Measurements from ENCODE around the gene PTPRR.

Gene PTPRR

DNA sequence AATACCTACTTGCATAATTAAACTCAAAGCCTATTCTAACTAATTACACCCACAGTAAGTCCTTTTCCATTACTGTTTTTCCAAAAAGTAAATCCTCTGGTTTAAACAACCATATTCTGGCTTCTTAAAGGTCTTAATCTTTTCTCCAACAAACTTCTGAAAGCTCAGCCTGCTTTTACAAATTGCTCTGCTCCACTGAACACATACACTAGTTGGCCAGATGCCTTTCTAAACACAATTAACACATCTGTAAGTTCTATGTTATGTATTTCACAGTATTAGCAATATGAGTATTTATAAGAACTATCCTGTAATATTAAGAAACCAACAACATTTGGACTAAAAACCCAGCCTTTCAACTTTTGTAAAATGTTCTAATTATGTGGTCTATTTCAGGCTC is 313.4 kb downstream of the PTPRR start:
- DNase-seq (ENCODE audit: low read depth in 2 of 2), result no peak

DNA sequence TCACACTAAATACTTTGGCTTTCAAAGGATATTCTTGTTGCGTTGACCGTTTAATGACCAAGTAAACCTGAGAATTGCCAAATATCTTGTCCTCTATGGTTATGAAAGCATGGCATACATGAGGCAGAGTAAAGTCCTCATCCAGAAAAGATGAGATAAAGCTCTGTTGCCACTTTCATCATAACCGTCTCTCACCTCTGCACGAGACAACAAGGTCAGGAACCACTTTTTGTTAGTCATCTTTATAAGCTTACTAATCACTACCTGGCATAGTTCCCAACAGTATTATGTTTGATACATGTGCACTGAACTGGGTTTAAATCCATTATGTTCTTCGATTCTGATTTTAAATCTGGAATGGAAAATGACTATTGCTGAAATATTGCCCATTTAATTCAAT is 314.6 kb downstream of the PTPRR start:
- no peak for DNase-seq (ENCODE audit: low read depth in 2 of 2)

DNA sequence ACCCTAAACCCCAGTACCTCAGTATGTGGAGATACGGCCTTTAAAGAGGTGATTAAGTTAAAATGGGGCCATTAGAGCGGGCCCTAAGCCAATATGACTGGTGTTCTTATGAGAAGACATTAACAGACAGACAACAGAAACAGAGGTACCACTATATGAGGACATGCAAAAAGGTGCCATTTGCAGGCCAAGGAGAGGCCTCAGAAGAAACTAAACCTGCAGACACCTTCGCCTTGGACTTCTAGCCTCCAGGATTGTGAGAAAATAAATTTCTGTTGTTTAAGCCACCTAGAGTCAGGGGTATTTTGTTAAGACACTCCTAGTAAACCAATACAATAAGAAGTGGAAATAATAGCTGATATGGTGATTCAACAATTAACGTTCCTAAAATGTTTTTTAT is 315.9 kb downstream of the PTPRR start:
- no peak for DNase-seq (ENCODE audit: low read depth in 2 of 2)

DNA sequence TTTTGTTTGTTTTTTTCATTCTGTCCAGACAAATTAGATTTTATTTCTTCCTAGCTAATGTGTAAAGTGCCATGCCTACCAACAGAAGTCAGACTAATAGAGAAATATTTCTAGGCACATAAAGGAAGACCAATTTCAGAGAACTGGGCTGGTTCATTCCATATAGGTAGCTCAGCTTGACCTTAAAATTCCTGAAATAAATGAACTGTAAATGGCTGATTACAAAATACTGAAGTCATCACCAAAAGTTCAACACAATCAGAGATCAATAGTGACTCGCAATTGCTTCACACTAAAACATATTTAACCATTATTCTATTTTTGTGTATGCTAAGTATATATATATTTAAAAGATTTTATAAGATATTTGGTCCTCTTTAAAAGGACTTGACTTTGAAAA is 317.5 kb downstream of the PTPRR start:
- DNase-seq (ENCODE audit: low read depth in 2 of 2), result no peak

DNA sequence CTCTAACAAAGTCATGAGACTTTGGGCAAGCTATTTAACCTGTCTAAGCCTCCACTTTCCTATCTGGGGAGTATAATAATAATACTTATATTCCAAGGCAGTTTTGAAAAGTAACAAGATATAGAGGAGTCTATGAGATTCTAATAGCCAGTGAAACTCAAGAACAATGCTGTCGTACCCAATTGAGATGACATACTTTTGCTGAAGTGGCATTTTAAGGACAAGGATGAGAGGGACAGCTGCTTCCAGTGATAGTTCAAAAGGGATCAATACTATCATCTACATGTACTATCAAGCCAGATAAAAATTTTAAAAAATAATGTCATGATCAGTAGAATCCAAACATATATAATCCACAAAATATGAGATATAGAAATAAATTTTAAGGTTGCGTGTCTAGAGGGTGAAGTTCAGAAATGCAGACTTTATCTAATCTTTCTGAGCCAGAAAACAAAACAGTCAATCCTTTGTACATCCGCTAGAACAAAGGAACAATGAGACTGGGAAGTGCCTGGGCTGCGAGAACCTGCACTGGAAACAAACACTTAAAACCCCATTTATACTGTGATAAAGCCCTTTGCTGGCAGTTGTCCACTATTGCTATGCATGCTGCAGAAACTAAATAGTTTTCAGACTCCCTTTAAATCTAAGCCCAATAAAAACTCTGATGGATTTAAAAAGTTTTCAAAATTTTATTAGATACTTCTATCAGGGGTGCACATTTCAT is 321.9 kb downstream of the PTPRR start:
- no peak for DNase-seq (ENCODE audit: low read depth in 2 of 2)

DNA sequence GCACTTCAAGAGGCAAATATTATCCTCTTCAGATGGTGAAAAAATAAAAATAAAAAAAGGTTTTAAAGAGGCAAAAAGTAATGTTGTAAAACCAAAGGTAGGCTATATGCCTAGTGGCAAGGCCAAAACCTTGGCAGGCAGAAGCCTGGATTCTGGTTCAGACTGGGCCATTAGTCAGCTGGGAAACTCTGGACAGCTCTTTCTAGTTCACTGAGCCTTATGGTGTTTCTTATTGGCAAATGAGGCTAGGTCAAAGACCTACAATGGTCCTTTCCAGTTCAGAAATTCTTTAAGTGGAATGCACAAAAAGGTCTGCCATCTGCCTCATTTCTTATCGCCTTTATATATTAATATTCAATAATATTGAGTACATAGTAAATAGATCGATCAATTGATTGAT is 327.9 kb downstream of the PTPRR start:
- no peak for DNase-seq (ENCODE audit: low read depth in 2 of 2)

DNA sequence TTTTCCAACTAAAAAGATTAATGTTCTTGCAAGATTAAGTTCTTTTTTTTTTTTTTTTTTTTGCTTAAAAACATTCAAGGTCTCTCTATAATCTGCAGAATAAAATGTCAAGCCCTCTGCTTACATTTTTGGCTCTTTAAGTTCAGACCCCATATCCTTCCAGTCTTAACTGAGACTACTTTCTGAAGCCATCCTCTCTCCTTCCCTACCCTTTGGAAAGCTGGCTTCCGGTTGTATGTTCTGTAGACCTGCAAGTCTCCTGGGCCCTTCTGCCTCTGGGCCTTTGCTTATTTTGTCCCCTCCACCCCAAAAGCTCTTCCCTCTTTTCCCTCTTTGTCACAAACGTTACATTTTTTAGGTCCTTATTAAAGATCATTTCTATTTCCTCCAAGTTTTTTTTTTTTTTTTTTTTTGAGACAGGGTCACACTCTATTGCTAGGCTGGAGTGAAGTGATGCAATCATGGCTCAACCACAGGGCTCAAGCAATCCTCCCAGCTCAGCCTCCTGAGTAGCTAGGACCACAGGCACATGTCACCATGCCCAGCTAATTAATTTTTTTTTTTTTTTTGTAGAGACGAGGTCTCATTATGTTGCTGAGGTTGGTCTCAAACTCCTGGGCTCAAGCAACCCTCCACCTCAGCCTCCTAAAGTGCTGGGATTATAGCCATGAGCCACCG is 329.9 kb downstream of the PTPRR start:
- DNase-seq (ENCODE audit: low read depth in 2 of 2), result no peak

DNA sequence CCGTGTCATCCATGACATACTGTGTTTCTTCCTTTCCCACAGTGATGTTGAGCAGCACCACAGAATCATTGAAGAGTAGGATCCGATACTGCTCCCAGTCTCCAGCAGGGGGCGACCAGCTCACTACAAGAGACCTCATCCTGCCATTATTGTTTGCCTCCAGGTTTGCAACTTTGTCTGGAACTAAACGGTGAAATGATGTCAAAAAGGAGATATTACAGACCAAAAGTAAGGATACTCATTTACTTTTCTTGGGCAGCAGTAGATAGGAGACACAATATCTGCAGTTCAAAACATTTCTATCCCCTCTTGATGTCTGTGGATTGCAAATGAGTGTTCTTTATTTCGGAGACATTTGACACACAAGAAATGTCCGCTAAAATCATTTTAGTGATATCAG is 330.5 kb downstream of the PTPRR start:
- DNase-seq (ENCODE audit: low read depth in 2 of 2), result peak; percentile 42 to 48

Measured in activated CD4-positive, alpha-beta T cell treated with anti-CD3 and anti-CD28 coated beads for 24 hours (primary cell).